MV-4-11 (cell line): ENCODE results near the gene MPP7.

ENCODE experiments used
- DNase-seq: peaks from one replicate; lab custom pipeline; 2025; lab: John Stamatoyannopoulos, UW

Gene MPP7

DNA sequence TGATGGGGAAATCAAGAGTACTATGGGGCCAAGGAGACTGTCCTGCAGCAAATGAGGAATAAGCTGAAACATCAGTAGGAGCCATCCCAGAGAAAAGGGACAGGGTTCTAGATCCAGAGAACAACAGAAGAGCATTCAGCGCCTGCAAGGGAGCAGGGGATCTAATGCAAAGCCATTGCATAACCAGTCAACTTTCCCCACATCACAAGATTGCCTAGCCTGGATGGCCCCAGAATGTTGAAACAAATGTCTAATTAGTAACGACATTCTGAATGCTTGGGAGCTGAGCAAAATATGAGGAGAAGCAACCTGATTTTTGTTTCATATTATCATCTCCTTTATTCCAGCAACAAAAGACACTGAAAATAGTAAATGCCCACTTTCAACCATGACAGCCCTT, 2.7 kb upstream of the MPP7 start:
- peak; percentile 9 for DNase-seq

DNA sequence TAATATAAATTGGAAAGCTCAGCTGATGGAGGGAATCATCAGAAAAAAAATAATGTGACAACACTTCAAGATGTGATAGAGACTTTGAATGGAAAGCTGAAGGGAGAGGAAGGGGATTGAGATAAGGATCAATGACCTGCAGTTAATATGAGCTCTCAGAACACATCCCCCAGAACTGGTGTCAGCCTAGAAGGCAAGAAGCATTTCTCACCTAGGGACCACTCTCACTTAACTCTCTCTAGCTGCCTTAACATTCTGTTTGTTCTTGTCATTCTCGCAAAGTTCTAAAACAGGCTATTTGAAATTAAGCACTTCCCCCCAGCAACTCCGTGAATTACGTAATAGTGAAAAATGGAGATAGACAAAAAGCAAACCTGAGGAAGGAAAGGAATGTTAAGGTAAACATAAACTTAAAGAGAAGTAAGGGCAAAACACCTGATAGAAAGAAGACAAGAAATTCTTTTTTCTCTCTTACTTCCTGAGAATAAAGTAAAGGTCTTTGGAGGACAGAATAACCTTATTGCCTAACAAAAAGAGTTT, 1.2 kb upstream of the MPP7 start:
- DNase-seq, result no peak

DNA sequence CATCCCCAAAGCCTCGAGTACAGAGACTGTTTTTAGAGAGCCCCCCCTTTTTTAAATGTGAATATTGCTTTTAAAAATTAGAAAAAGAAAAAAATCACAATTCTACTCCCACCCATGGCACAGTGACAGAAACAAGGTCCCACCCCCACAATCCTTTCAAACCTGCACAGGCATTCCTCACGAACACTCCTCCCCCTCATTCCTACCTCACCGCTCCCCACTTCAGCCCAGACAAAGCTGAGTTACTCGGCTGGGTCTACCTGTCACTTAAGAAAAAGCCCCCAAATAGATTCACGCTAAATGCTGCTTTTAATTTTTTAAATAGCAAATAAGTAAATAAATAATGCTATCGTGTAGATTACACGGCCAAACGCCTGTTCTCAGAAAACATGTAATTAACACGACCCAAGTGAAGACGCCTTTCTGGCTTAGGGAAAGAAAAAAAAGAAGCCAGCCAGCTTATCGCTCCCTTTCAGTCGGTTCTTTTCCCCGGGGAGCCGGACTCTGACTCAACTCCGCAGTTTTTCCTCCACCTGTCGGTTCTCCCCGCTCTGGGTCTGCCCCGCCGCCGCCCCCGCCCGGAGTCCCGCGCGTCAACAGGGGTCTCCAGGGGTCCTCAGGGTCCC, 739 bp downstream of the MPP7 start:
- DNase-seq, result no peak

DNA sequence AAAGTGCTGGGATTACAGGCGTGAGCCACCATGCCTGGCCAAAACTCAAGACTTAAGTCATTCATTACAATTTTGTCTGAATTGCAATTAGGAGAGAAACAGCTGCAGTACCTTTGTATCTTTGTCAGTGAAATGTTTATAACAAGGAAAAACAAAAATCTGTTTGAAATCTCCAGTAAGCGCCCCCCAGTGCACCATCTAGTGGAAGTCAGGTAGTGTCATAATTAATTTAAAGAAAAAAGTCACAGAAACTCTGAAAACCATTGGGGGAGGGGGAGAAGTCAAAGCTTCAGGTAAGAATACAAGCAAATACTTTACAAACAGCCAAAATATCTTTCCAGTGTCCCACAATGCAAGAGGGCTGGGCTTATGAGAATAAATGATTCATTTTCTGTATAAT, 2.8 kb downstream of the MPP7 start:
- DNase-seq, result no peak

DNA sequence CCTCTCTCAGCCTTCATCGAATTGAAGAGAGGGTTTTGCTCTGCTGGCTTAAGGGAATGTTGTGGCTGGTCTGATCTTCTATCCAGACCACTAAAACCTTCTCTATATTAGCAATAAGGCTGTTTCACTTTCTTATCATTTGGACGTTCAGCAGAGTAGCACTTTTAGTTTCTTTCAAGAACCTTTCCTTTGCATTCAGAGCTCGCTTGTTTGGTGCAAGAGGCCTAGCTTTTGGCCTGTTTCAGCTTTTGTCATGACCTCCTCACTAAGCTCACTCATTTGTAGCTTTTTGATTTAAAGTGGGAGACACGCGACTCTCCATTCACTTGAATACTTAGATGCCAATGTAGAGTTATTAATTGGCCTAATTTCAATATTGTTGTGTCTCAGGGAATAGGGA, 3.9 kb downstream of the MPP7 start:
- no peak for DNase-seq

DNA sequence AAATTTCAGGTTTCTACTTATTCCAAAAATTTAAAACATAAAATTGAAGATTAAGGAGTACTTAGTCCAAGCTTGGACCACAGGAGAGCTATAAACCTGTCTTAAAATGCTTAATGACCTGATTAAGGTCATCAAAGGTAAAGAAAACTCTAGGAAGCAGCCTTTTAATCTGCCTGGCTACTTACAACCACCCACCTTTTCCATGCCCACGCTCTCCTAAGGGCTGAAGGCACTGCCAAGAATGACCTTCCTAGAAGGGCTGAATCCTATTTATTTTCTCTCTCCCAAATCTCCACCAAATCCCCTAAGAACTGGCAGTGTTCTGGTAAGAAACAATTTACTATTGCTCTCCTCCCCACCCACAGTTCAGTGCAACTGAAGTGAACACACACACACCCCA, 6.8 kb downstream of the MPP7 start:
- DNase-seq, result no peak

DNA sequence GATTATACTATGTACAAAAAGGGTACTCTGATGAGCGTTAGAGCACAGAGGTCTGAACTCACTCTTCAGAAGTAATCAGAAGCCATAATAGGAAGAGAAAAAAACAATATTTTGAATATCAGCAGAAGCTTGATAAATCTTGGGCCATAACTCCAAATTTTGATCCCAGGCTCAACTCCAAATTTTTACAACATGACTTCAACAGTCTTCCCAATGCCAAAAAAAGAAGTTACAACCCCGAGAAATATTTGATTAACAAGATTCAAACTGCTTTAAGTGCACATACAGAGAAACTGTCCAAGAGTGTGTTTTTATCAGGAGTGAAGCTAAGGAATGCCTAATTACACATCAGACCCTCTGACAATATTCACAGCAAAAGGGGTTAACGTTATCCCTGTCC, 7.5 kb downstream of the MPP7 start:
- DNase-seq, result no peak

DNA sequence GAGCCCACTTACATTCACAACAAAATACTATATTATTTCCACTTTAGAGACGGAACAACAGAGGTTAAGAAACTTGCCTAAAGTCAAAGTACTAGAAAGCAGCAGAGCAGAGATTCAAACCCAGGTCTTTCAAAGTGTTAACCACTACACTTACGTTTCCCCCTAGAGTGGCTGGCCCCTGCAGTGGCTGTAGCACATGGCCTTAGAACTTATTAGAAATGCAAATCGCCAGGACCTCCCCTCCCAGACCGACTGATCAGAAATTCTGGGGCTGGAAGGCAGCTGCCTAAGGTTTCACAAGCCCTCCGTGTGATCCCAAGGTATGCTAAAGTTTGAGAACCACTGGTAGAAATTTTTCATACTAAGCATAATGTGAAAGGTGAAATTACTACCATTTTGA, 8.1 kb downstream of the MPP7 start:
- DNase-seq, result no peak

DNA sequence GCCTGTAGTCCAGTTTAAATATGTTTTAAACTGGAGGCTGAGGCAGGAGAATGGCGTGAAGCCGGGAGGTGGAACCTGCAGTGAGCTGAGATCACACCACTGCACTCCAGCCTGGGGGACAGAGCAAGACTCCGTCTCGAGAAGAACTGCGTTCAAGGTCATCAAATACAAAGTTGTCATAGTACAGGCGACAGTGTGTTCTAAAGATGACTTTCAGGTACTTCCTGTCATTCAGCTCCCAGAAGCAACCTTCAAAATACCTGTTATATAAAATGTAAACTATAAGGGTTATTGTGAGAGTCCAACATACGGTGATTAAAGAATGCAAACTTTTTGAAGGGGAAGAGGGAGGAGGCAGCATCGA, 8.7 kb downstream of the MPP7 start:
- no peak for DNase-seq

DNA sequence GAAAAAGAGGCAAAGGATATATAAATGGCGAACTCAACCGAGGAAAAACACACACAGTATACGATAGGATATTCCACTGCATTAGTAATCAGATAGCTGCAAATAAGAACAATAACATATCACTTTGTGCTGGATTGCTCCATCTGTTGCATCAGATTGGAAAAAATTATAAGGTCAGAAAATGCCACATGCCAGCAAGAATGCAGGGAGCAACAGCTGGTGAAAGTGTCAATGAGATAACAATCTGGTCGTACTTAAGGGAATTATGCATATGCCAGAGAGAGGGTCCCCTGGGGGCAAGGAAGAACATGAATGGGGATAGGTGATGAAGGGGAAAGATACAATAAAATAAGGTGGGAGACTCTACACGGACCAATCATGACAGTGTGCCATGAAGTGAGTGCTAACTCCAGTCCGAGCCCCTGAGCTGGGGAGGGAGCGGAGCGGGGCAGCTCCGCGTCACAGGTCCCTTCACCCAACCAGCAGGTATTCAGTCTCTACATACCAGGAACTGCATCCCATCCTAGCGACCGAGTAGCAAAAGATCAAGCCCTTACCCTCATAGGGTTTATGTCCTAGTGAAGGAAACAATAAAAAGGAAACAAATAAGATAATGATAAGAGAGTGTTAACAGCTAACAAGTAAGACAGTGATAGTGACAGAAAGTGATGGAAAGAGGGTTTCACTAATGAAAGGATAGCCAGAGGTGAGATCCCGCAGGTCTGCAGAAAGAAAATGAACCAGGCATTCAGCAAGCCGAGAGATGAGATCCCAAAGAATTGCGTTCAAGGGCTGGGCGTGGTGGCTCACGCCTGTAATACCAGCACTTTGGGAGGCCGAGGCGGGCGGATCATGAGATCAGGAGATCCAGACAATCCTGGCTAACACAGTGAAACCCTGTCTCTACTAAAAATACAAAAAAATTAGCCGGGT, 9.4 kb downstream of the MPP7 start:
- no peak for DNase-seq

DNA sequence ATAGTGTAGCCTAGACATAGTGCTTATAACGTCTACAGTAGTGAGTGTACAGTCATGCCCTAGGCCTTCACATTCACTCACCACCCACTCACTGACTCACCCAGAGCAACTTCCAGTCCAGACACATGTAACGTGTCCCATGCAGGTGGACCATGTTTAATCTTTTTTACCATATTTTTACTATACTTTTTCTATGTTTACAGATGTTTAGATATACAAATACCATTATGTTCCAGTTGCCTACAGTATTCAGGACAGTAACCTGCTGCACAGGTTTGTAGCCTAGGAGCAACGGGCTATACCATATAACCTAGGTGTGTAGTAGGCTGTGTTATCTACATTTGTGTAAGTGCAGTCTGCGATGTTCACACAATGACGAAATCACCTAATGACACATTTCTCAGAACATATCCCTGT, 11.0 kb downstream of the MPP7 start:
- DNase-seq, result no peak

DNA sequence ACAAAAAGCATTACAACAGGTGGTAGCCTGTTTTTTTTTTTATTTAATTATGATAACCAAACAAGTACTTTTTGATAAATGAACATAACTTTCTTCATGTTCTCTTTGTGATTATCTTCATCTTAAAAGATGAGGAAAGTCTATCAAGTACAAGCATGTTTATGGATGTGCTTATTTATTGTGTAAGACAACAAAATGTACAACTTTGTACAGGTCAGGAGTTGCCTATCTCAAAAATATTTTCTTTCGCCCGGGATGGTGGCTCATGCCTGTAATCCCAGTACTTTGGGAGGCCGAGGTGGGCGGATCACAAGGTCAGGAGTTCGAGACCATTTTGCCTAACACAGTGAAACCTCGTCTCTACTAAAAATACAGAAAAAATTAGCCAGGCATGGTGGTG, 17.0 kb downstream of the MPP7 start:
- no peak for DNase-seq

DNA sequence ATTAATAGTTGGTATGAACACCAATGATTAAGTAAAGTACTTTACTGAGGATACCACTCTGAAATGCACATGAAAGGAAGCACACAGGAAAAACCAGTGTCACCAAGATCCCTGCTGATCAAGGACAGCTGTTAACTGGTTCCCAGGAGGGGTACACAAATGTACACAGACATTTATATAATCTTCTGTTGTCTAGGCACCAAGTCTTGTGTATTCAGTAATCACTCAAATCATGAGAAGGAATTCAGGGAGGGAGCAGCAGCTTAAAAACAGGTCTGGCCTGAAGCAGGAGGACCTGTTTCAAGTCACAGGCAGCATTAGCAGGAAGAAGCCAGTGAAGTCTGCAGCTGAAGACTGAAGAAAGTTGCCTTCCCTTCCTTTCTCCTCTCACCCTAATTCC, 18.7 kb downstream of the MPP7 start:
- no peak for DNase-seq

DNA sequence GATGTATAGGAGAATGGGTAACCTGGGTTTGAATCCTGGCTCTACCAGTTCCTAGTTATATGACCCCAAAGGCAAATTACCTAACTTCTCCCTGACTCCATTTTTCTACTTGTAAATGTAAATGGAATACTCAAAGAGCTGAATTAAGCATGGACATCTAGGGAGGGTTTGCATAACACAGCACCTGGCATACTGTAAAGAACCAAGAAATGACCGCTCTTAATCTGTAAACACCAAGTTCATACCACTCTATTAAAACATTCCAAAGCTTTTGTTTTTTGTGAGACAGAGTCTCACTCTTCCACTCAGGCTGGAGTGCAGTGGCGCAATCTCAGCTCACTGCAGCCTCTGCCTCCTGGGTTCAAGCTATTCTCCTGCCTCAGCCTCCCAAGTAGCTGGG, 19.6 kb downstream of the MPP7 start:
- DNase-seq, result no peak

DNA sequence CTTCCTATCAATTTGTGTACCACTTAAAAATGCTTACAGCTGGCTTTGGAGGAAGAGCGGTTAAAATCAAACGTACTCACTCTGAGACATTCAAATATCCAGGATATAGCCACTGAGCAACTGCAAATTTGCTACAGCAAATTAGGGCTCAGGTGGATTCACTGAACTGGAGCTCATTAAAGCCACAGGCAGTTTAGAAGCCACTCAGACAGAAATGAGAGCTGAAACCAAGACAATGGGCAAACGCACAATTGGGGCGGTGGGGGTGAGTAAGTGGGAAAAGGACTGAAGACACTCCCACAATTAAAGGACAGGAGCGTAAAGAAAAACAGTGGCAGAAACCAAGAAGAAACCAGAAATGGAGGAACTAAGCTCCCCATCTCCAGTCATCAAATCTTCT, 20.5 kb downstream of the MPP7 start:
- no peak for DNase-seq

DNA sequence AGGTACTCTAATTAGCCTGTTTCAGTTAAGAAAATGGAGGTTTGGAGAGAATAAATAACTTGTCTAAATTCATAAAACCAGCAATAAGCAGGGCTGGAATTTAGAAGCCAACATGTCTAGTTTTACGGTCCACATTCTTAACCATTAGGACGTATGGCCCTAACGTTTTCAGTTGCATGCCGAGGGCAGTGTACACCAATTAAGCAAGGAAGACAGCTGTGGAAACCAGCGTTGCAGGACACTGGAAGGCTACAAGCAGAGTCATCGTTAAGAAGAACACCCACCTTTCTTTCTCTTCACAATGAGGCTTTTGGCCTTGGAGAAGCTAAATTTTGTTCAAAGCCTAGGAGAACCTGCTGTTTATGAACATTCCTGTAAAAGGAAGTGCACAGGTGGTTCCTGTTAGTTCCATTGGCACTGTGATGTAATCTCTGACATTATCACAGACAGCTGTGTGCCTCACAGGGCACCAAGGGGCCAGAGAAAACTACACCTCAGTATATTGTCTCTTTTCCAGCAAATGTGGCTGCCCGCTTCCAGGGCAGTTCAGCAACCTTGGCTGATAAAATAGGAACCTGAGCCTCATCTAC, 21.0 kb downstream of the MPP7 start:
- no peak for DNase-seq

DNA sequence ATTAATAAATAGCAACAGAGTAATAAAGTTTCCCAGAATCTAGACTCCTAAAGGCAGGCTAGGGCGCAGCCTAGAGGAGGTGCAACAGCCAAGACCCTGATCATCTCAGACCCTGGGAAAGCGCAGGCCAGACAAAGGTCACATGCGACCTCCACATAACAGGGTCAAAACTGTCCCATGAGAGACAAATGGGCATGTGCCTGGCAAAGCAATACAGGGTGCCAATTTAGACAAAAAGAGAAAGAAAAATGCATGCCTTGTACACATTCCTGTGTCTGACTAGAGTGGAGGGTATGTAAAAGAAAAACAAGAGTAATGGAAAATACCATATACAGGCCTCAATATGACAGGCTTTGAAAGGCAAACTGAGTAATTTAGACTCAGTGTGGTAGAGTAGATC, 22.2 kb downstream of the MPP7 start:
- no peak for DNase-seq

DNA sequence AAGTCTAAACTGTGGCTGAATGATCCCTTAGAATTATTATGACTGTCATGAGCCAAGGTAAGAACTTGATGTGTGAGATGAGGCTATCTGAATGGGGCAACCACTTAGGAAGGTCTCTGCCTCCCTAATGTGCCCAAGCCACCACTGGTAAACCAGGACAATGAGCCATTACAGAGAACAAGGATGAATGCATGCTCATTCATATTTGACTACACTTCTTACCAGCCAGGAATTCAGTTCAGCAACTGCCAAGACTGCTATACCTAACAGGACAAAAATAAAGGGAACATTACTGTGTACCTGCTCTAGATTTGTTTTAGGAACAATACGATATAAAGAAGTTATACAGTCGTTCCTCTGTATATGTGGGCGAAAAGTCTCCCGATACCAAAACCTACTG, 23.0 kb downstream of the MPP7 start:
- DNase-seq, result no peak

DNA sequence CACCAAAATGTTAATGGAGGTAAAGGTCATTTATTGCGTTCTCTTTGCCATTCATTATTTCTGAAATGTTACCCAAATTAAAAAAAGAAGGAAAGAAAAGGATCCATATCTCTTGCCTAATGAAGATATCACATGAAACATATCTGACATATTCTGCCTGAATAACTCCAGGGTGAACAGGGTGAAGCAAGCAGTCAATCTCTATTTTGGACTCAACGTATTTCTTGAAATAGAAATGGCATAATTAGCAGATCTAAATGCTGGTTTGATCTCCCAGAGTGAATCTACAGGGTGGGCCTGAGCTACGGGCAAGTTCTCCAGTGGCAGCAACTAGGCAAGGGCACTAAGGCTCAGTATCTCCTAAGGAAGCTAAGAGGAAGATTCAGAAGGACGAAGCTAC, 24.0 kb downstream of the MPP7 start:
- DNase-seq, result no peak

DNA sequence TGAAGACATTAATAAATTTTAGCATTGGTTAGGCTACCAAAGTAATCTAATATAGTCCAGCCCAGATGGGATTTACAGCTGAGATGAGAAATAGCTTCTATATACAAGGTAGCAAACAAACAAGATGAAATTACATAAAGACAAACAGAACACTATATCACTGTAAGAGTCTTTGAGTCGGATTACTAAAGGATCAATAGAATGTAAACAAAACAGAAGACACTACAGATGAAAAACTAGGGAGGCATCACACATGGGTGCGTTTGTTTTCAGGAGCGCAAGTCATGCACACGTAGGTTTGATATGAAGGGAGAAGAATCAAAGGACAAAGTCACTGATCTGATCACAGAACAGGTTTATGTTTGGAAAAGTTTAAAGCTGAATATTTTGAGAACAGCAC, 26.5 kb downstream of the MPP7 start:
- DNase-seq, result no peak

DNA sequence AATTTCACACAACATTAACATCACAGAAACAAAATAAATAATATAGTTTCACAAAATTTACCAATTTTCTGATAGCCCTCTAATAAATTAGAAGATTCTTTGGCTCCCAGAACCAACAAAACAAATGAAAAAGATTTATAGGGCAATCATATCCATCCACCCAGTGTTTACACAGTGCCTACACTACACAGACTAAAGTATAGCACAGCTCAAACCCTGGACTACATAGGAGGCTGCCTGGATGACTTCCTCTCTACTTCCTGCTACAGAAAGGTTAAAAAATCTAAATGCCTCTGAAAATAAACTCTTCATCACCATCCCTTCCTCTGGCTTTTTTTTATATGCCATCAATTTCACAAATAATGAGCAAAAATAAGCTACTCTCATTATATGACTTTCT, 28.4 kb downstream of the MPP7 start:
- DNase-seq, result no peak

DNA sequence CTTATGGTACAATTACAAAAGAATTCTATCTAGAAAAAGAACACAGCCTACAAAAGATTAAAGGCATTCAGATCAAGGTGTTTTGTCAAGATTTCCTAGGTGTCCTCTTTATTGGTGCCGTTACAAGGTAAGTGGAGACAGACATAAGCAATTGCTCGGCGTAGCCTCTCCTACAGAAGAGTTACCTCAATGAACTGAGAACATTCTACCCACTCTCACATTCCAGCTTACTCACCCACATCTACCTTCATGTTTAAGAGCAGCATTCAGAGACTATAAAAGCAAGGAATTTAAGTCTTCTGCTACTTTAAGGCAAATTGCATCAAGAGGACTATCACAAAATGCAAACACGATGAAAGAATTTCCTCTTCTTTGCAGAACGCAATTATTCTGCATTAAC, 29.5 kb downstream of the MPP7 start:
- DNase-seq, result no peak

DNA sequence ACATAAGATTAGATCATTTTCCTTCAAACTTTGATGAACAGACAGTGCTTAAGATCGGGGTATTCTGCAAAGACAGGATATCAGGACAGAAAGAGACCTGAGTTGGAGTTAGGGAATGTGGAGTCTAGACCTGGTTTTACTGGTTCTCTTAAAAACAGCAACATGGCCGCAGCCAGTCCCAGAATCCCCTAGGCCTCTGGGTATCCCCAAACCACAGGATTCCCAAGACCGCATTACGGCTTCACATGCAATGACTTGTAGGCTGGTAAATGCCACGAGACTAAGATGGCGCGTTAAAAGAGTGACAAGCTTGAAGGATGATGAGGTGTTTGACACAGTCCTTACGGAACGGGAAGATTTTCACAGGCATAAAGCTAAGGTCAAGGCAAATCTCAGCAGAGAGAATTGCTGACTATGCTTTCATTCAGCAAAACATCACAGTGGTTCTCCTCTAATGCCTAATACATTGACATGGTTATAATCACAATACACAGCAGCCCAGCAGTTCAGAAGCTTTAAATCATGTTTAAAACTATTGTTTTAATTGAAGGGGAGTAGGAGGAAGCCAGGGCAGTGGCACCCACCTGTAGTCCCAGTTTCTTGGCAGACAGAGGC, 32.9 kb downstream of the MPP7 start:
- no peak for DNase-seq
